ENCODE results near the gene ZYX.

The ZYX gene

DNA sequence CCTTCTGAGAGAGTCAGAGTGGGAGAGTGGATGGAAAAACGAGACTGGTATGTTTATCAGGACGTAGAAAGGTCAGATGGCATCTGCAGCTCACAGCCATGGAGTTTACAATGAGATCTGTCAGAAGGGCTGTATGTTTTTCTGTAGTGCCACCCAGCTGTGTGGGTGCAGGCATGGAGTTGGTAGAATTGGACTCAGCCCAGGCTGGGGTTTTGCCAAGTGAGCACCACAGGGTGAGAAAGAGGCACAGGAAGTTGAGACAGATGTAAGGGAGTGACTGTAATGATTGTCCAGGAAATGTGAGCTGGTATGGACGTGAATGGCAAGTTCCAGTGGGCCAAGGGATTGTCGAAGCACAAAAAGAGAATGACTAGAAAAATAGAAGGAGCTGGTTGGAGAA, 9.1 kb upstream of the ZYX start:
- DNase-seq (ENCODE audit: low spot score), result no peak
- TF ChIP-seq, protein P1, sequence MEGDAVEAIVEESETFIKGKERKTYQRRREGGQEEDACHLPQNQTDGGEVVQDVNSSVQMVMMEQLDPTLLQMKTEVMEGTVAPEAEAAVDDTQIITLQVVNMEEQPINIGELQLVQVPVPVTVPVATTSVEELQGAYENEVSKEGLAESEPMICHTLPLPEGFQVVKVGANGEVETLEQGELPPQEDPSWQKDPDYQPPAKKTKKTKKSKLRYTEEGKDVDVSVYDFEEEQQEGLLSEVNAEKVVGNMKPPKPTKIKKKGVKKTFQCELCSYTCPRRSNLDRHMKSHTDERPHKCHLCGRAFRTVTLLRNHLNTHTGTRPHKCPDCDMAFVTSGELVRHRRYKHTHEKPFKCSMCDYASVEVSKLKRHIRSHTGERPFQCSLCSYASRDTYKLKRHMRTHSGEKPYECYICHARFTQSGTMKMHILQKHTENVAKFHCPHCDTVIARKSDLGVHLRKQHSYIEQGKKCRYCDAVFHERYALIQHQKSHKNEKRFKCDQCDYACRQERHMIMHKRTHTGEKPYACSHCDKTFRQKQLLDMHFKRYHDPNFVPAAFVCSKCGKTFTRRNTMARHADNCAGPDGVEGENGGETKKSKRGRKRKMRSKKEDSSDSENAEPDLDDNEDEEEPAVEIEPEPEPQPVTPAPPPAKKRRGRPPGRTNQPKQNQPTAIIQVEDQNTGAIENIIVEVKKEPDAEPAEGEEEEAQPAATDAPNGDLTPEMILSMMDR (IDR thresholded peaks at IDR 0.05; ENCODE audit: extremely low read depth, insufficient read depth, missing control alignments), result no peak
- in situ Hi-C loops (cut with MboI; ENCODE audit: low pct_unique_long_range_greater_than_20kb, low sequenced_read_pairs, unreplicated experiment), result no loop called here

- in situ Hi-C loops (cut with MboI; ENCODE audit: low pct_unique_long_range_greater_than_20kb, low sequenced_read_pairs, unreplicated experiment), result no loop called here
- no peak for DNase-seq (ENCODE audit: low spot score)
- TF ChIP-seq, protein P1 (IDR thresholded peaks at IDR 0.05; ENCODE audit: extremely low read depth, insufficient read depth, missing control alignments), result peak; percentile 13
Observed at GRCh38 chr7:143373255-143373794, 7.8 kb upstream of the ZYX start.

- in situ Hi-C loops (cut with MboI; ENCODE audit: low pct_unique_long_range_greater_than_20kb, low sequenced_read_pairs, unreplicated experiment), result no loop called here
- TF ChIP-seq, protein P1 (IDR thresholded peaks at IDR 0.05; ENCODE audit: extremely low read depth, insufficient read depth, missing control alignments), result no peak
- DNase-seq (ENCODE audit: low spot score), result no peak
Observed at GRCh38 chr7:143374561-143374960, 6.6 kb upstream of the ZYX start.

GRCh38 chr7:143375298-143376034, 5.7 kb upstream of the ZYX start:
- TF ChIP-seq, protein P1 (IDR thresholded peaks at IDR 0.05; ENCODE audit: extremely low read depth, insufficient read depth, missing control alignments), result no peak
- in situ Hi-C loops (cut with MboI; ENCODE audit: low pct_unique_long_range_greater_than_20kb, low sequenced_read_pairs, unreplicated experiment), result no loop called here
- DNase-seq (ENCODE audit: low spot score), result no peak

- in situ Hi-C loops (cut with MboI; ENCODE audit: low pct_unique_long_range_greater_than_20kb, low sequenced_read_pairs, unreplicated experiment), result no loop called here
- no peak for DNase-seq (ENCODE audit: low spot score)
- TF ChIP-seq, protein P1 (IDR thresholded peaks at IDR 0.05; ENCODE audit: extremely low read depth, insufficient read depth, missing control alignments), result no peak
Observed at GRCh38 chr7:143376396-143376795, 4.7 kb upstream of the ZYX start.

DNA sequence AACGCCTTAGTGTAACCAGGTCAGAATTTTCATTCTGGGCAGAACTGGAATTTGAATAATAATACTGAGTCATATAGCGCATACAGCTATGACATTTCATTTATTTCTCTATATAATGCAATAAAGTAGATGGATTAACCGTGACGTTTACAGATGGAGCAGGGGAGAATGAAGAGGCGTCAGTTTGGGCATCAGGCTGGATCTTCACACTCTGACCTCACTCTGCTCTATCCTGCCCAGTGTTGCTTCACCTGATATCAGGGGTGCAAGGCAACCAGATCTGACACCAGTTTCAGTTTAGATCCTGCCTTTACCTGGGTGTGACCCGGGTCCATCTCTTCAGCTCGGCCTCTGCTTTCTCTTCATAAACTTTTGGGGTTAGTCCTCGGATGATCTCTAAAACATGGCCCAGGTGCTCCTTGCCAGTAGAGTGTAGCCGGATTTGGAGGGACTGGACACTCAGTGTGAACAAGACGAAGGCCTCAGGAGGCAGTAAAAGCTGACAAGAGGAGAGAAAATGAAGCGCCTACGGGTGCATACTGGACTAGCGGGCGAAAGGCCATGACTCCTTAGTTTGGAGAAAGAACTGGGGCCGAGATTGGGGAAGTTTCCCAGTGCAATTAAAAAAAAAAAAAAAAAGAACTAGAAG, 1.4 kb upstream of the ZYX start:
- DNase-seq (ENCODE audit: low spot score), result no peak
- TF ChIP-seq, protein P1 (IDR thresholded peaks at IDR 0.05; ENCODE audit: extremely low read depth, insufficient read depth, missing control alignments), result no peak
- in situ Hi-C loops (cut with MboI; ENCODE audit: low pct_unique_long_range_greater_than_20kb, low sequenced_read_pairs, unreplicated experiment), result no loop called here

All from GM13977 (cell line).